Endothelial cell of umbilical vein (primary cell): ENCODE data around the gene PTGER4. TPM values are rescaled to one million over a fixed set of nuclear protein-coding genes. Genes with fewer than 3 reads are reported as not detected.

Experiments used
- BruUV-seq: library from RNA; stranded (reverse); fragments of 400-500 nt; replicated peaks from 2 replicates; lab custom pipeline; 2021; lab: Mats Ljungman, UMichigan
- CTCF ChIA-PET: fragments of 300-600, 350-600 bp; sonication (Branson Sonifier 250); formaldehyde crosslinking; loops from one replicate; lab custom pipeline; 2021; ENCODE audit warnings: antibody characterized with exemption, inconsistent platforms; lab: Charles Lee
- POLR2A ChIA-PET: fragments of 300-600, 350-600 bp; sonication (Branson Sonifier 250); formaldehyde crosslinking; loops from one replicate; lab custom pipeline; 2021; ENCODE audit warnings: antibody characterized with exemption, inconsistent platforms; lab: Charles Lee
- DNase-seq: peaks from one replicate; pipeline ENCODE4 v3.0.0-alpha.2; 2011; ENCODE audit warnings: low read depth, low spot score
- FAIRE-seq: peaks from 2 replicates; lab custom pipeline; 2011; peaks lifted over from hg19 to GRCh38; lab: Jason Lieb, UNC
- H2AFZ ChIP-seq: 2 replicates; pipeline ENCODE4 v1.6.0; 2012; ENCODE audit warnings: low read depth, low read length, control low read depth, inconsistent platforms
- H3K27ac ChIP-seq: 2 replicates; pipeline ENCODE4 v1.5.1; 2011; ENCODE audit warnings: low read depth, mild to moderate bottlenecking, control low read depth, low read length, moderate library complexity; ENCODE audit not compliant: insufficient read depth
- H3K27me3 ChIP-seq, 2 experiments: 2 replicates each; pipeline versions ENCODE4 v1.6.0 to v1.6.1; 2011; ENCODE audit warnings: low read length in 2 of 2, mixed read lengths in 1 of 2; ENCODE audit not compliant: control insufficient read depth in 2 of 2, insufficient read depth in 2 of 2
- H3K36me3 ChIP-seq, 2 experiments: 2 replicates in 1 of 2; 3 replicates in 1 of 2; pipeline ENCODE4 v1.5.1; 2011; ENCODE audit warnings: low read length in 2 of 2, mild to moderate bottlenecking in 1 of 2, moderate library complexity in 1 of 2; ENCODE audit not compliant: control insufficient read depth in 2 of 2, insufficient read depth in 2 of 2; ENCODE audit errors: extremely low read depth in 1 of 2
- H3K4me1 ChIP-seq: 3 replicates; pipeline ENCODE4 v1.5.1; 2011; ENCODE audit warnings: mild to moderate bottlenecking, low read length; ENCODE audit not compliant: control insufficient read depth, insufficient read depth; ENCODE audit errors: extremely low read depth
- H3K4me2 ChIP-seq: 2 replicates; pipeline ENCODE4 v1.6.1; 2011; ENCODE audit warnings: low read length, control low read depth, mixed read lengths; ENCODE audit not compliant: insufficient read depth
- H3K4me3 ChIP-seq, 3 experiments: fragments of 200-600 bp in 1 of 3; sonication (generic), shearing (Covaris generic) in 1 of 3; replicated peaks in 1 of 3; 2 replicates each; pipeline ENCODE4 v1.5.1; 2011 to 2016; ENCODE audit warnings: control low read depth in 3 of 3, low read length in 3 of 3, mild to moderate bottlenecking in 2 of 3, inconsistent platforms in 1 of 3, low read depth in 1 of 3, moderate library complexity in 1 of 3; ENCODE audit not compliant: insufficient read depth in 1 of 3
- H3K79me2 ChIP-seq: 2 replicates; pipeline ENCODE4 v1.6.0; 2012; ENCODE audit warnings: low read length, inconsistent platforms; ENCODE audit not compliant: control insufficient read depth, insufficient read depth
- H3K9ac ChIP-seq: replicated peaks from 2 replicates; pipeline ENCODE3; 2011; ENCODE audit warnings: low read length, control low read depth; ENCODE audit not compliant: insufficient read depth; ENCODE audit errors: extremely low read depth
- H3K9me1 ChIP-seq: replicated peaks from 3 replicates; pipeline ENCODE4 v1.6.0; 2011; ENCODE audit warnings: mild to moderate bottlenecking, low read length; ENCODE audit not compliant: control insufficient read depth, insufficient read depth; ENCODE audit errors: extremely low read depth
- H3K9me3 ChIP-seq: replicated peaks from 2 replicates; pipeline ENCODE4 v1.5.1; 2012; ENCODE audit warnings: low read length, inconsistent platforms; ENCODE audit not compliant: control insufficient read depth, insufficient read depth
- H4K20me1 ChIP-seq: replicated peaks from 2 replicates; pipeline ENCODE3; 2011; ENCODE audit warnings: mild to moderate bottlenecking, low read length; ENCODE audit not compliant: control insufficient read depth, insufficient read depth; ENCODE audit errors: extremely low read depth
- EZH2 ChIP-seq: IDR thresholded peaks from 2 replicates; pipeline ENCODE4 v1.6.1; 2012; ENCODE audit warnings: borderline replicate concordance, low read depth, mild to moderate bottlenecking, moderate library complexity, low read length, inconsistent platforms; ENCODE audit not compliant: severe bottlenecking
- FOS ChIP-seq: IDR thresholded peaks from 2 replicates; pipeline ENCODE4 v1.6.1; 2011; ENCODE audit warnings: mild to moderate bottlenecking, low read length, moderate library complexity, borderline replicate concordance; ENCODE audit not compliant: insufficient read depth
- GATA2 ChIP-seq: IDR thresholded peaks from 2 replicates; pipeline ENCODE4 v1.7.0; 2011; ENCODE audit warnings: low read depth, mild to moderate bottlenecking, moderate library complexity, mixed read lengths, low read length; ENCODE audit not compliant: insufficient read length, insufficient read depth
- JUN ChIP-seq: IDR thresholded peaks from 2 replicates; pipeline ENCODE4 v1.6.1; 2011; ENCODE audit warnings: borderline replicate concordance, low read depth; ENCODE audit not compliant: insufficient read length, insufficient read depth
- MYC ChIP-seq: IDR thresholded peaks from one replicate; pipeline ENCODE4 v1.6.1; 2011; ENCODE audit warnings: mild to moderate bottlenecking, low read depth, low read length
- POLR2A ChIP-seq: IDR thresholded peaks from 2 replicates; pipeline ENCODE4 v1.6.1; 2012; ENCODE audit warnings: low read depth, mild to moderate bottlenecking, control low read depth, low read length
- POLR2AphosphoS5 ChIP-seq: IDR thresholded peaks from 2 replicates; pipeline ENCODE4 v1.6.1; 2012; ENCODE audit warnings: low read depth, mild to moderate bottlenecking, control low read depth, low read length, moderate library complexity; ENCODE audit not compliant: insufficient read depth
- dilution Hi-C: fragments of 300-500 bp; cut with MboI; formaldehyde crosslinking; loops from one replicate; pipeline ENCODE4 v1.15.0; 2019; ENCODE audit warnings: low sequenced_read_pairs; ENCODE audit not compliant: extremely low pct_ligation_motif_present
- intact Hi-C: fragments of 100-400 bp; cut with micrococcal nuclease; formaldehyde crosslinking; loops from one replicate; pipeline ENCODE4 v1.10.0; 2022
- polyA plus RNA-seq, 4 experiments: library from polyadenylated mRNA; depleted of rRNA in 3 of 4; stranded (reverse) in 3 of 4; unstranded in 1 of 4; fragments of >200 nt; gene quantifications; 2 replicates each; pipeline versions ENCODE4 v1.2.1 to v1.2.3, GENCODE V29; 2011 to 2012; ENCODE audit warnings: missing spikeins in 1 of 4
- total RNA-seq: library from RNA; stranded (reverse); gene quantifications from 2 replicates; pipeline ENCODE4 v1.2.3, GENCODE V29; 2021
- TF ChIP-seq, protein P1 (sequence below), 2 donors: IDR thresholded peaks; 1 replicate in 1 of 2; 2 replicates in 1 of 2; pipeline ENCODE4 v1.5.1; 2011; ENCODE audit warnings: low read length in 2 of 2, mild to moderate bottlenecking in 2 of 2, moderate library complexity in 2 of 2, control low read depth in 1 of 2, inconsistent platforms in 1 of 2, low read depth in 1 of 2; ENCODE audit not compliant: insufficient read depth in 1 of 2; ENCODE audit errors: extremely low read depth in 1 of 2
- TF ChIP-seq, protein P2 (sequence below): IDR thresholded peaks from 2 replicates; pipeline ENCODE4 v1.6.1; 2011; ENCODE audit not compliant: insufficient read depth, insufficient read length

The PTGER4 gene
- total and polyA plus RNA-seq, 2 donors (not counting 3 experiments of a cell fraction or from before 2014, with no cell fraction given), result 23.6 to 37.4 TPM

DNA sequence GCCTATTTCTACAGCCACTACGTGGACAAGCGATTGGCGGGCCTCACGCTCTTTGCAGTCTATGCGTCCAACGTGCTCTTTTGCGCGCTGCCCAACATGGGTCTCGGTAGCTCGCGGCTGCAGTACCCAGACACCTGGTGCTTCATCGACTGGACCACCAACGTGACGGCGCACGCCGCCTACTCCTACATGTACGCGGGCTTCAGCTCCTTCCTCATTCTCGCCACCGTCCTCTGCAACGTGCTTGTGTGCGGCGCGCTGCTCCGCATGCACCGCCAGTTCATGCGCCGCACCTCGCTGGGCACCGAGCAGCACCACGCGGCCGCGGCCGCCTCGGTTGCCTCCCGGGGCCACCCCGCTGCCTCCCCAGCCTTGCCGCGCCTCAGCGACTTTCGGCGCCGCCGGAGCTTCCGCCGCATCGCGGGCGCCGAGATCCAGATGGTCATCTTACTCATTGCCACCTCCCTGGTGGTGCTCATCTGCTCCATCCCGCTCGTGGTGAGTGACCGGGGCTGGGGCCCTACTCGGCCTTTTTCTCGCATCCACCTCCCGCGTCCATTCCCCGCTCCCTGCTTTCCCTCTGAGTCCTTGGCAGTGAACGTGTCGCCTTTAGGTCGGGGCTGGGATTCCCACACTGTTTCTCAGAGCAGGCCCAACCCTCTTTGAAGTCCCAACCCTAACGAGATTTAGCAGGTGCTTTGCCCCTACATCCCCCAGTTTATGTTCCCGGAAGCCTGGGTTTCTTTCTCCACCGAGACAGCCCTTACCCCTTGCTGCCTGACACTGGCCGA, 1.8 kb downstream of the PTGER4 start:
- Histone ChIP-seq H3K27me3 (no peaks in the 10 kb centered on the region), H4K20me1 (no peaks in the 10 kb centered on the region), H2AFZ (peak overlapping the region; percentile 13), H3K4me1 (peaks cover 44% of the 10 kb centered on the region), H3K9me3 (no peaks in the 10 kb centered on the region), H3K9me1 (no peaks in the 10 kb centered on the region), H3K4me3 (peak overlapping the region; percentile 71 to 98 (median 97)), H3K9ac (peak overlapping the region; percentile 92), H3K79me2 (peaks cover 84% of the 10 kb centered on the region), H3K4me2 (peak overlapping the region; percentile 99), H3K36me3 (peaks cover 0 to 8% of the 10 kb centered on the region in 2 experiments), H3K27ac (peak overlapping the region; percentile 67)
- ChIA-PET CTCF (interaction anchor here (0.9 to 8.5 kb wide), 8 partner anchors 9 to 967 kb away, joined by 3 to 93 read pairs (median 4); no protein-coding TSS in a partner anchor), POLR2A (interaction anchor here (1.4 kb wide), 1 partner anchor 478 kb away, joined by 4 read pairs; no protein-coding TSS in a partner anchor)
- FAIRE-seq (no peak), DNase-seq (peak; percentile 60)
- dilution Hi-C loops, result no loop called here
- BruUV-seq, result no TSS peak
- no peak for TF ChIP-seq FOS
- TF ChIP-seq, protein P1, sequence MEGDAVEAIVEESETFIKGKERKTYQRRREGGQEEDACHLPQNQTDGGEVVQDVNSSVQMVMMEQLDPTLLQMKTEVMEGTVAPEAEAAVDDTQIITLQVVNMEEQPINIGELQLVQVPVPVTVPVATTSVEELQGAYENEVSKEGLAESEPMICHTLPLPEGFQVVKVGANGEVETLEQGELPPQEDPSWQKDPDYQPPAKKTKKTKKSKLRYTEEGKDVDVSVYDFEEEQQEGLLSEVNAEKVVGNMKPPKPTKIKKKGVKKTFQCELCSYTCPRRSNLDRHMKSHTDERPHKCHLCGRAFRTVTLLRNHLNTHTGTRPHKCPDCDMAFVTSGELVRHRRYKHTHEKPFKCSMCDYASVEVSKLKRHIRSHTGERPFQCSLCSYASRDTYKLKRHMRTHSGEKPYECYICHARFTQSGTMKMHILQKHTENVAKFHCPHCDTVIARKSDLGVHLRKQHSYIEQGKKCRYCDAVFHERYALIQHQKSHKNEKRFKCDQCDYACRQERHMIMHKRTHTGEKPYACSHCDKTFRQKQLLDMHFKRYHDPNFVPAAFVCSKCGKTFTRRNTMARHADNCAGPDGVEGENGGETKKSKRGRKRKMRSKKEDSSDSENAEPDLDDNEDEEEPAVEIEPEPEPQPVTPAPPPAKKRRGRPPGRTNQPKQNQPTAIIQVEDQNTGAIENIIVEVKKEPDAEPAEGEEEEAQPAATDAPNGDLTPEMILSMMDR (IDR thresholded peaks at IDR 0.05; ENCODE audit: extremely low read depth in 1 of 2, insufficient read depth in 1 of 2, low read depth in 1 of 2, low read length in 2 of 2), result no peak
- TF ChIP-seq POLR2AphosphoS5, result no peak
- TF ChIP-seq GATA2, result no peak
- no peak for TF ChIP-seq MYC
- TF ChIP-seq EZH2, result no peak
- TF ChIP-seq JUN, result no peak
- TF ChIP-seq, protein P2, sequence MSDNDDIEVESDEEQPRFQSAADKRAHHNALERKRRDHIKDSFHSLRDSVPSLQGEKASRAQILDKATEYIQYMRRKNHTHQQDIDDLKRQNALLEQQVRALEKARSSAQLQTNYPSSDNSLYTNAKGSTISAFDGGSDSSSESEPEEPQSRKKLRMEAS, result no peak
- no peak for TF ChIP-seq POLR2A
- intact Hi-C loops, result loop anchor here (1.0 to 5.0 kb wide), 3 partner anchors 214 to 732 kb away; no protein-coding TSS in a partner anchor
